DOHH2 (cell line): ENCODE results near the gene CHCHD3.

ENCODE experiments used
- CTCF ChIP-seq: fragments of 200-600 bp; sonication (generic); IDR thresholded peaks from one replicate; pipeline ENCODE4 v1.5.1; 2014; ENCODE audit warnings: antibody characterized with exemption, mild to moderate bottlenecking, low read depth, low read length; ENCODE audit not compliant: poor library complexity, severe bottlenecking
- EZH2phosphoT487 ChIP-seq: fragments of 200-600 bp; sonication (generic); IDR thresholded peaks from 2 replicates; pipeline ENCODE4 v1.6.1; 2017; ENCODE audit warnings: borderline replicate concordance, mild to moderate bottlenecking, antibody characterized with exemption, low read length, moderate library complexity, mixed read lengths

DNA sequence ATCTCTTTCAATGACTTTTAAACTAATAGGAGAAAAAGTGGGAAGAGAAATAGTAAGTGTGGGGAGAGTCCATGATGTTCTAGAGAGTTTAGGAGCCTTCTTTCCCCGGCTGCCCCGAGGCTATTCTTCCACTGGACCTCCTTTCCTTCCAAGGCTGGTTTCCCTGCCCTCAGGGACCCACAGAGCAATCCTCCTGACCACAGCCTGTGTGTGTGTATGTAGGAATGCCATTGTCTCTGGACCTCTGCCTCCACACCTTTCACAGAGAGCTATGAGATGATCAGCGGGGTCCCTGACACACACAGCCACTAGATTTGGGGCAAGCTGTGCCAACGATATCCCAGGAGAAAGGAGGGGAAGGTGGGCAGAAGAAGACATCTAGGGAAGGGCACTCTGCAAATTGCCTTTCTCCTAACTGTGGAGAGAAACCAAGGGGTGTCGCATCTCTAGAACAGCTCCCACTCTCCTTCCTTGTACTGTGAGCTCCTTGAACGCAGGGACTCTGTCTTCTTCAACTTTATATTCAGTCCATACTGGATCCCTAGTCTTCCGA lies 13.3 kb upstream of the CHCHD3 start:
- TF ChIP-seq CTCF (no peak), EZH2phosphoT487 (no peak)
